Measurements from ENCODE around the gene SRRD. TPM values are rescaled to one million over a fixed set of nuclear protein-coding genes. Genes with fewer than 3 reads are reported as not detected.

SRRD gene
- total and polyA plus RNA-seq, 2 of the 13 experiments (the other 11 are each of a cell fraction or from before 2014, with no cell fraction given), result 22.8 to 36.6 TPM

DNA sequence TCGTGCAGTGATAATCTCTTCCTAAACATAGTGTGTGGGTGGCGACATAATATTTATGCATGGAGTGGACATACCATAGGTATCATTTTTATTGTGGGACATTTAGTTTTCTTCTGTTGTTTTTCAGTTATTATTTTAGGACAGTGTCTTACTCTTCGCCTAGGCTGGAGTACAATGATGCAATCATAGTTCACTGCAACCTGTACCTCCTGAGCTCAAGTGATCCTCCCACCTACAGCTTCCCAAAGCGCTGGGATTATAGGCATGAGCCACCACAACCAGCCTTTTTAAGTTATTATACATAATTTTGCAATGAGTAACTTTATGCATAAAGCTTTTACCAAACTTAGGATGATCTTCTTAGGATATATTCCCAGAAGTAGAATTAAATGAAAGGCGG lies 2.7 kb downstream of the SRRD start:
- TF ChIP-seq, protein P1, sequence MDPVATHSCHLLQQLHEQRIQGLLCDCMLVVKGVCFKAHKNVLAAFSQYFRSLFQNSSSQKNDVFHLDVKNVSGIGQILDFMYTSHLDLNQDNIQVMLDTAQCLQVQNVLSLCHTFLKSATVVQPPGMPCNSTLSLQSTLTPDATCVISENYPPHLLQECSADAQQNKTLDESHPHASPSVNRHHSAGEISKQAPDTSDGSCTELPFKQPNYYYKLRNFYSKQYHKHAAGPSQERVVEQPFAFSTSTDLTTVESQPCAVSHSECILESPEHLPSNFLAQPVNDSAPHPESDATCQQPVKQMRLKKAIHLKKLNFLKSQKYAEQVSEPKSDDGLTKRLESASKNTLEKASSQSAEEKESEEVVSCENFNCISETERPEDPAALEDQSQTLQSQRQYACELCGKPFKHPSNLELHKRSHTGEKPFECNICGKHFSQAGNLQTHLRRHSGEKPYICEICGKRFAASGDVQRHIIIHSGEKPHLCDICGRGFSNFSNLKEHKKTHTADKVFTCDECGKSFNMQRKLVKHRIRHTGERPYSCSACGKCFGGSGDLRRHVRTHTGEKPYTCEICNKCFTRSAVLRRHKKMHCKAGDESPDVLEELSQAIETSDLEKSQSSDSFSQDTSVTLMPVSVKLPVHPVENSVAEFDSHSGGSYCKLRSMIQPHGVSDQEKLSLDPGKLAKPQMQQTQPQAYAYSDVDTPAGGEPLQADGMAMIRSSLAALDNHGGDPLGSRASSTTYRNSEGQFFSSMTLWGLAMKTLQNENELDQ (CRISPR knock-in tag; IDR thresholded peaks at IDR 0.05; ENCODE audit: borderline replicate concordance), result no peak
- peak; percentile 44 for TF ChIP-seq CEBPB (IDR thresholded peaks at IDR 0.05; ENCODE audit: borderline replicate concordance, low read depth, low read length)
- no TSS peak for BruUV-seq (replicated peaks)
- no peak for FAIRE-seq
- DNase-seq (ENCODE audit: low spot score), result no peak
- Histone ChIP-seq H3K4me1 (ENCODE audit: insufficient read depth, low read length) (peaks cover 65% of the 10 kb centered on the region), H3K79me2 (ENCODE audit: insufficient read depth, low read length) (peaks cover 39% of the 10 kb centered on the region), H2AFZ (ENCODE audit: low read length) (no peak overlapping the region), H3K9ac (ENCODE audit: insufficient read depth, low read depth, low read length) (no peak overlapping the region), H3K4me3 (replicated peaks in 1 of 3; ENCODE audit: insufficient read depth in 1 of 3, low read depth in 2 of 3, low read length in 3 of 3) (no peak overlapping the region), H3K27me3 (ENCODE audit: control insufficient read depth in 1 of 2, insufficient read depth in 2 of 2, low read length in 2 of 2) (no peaks in the 10 kb centered on the region; a peak in 1 of 5 replicates), H3K27ac (ENCODE audit: extremely low read length, insufficient read depth, low read length) (no peak overlapping the region), H3K4me2 (ENCODE audit: low read depth, low read length) (no peak overlapping the region), H3K9me3 (ENCODE audit: low read length) (no peaks in the 10 kb centered on the region), H4K20me1 (ENCODE audit: insufficient read depth, low read length) (no peaks in the 10 kb centered on the region), H3K36me3 (replicated peaks in 1 of 2; ENCODE audit: control insufficient read depth in 1 of 2, insufficient read depth in 2 of 2, low read length in 2 of 2) (peaks cover 7 to 30% of the 10 kb centered on the region in 2 experiments)
- POLR2A ChIA-PET, result no interaction called here
- intact Hi-C loops (cut with micrococcal nuclease; ENCODE audit: unreplicated experiment), result no loop called here
- no peak for ATAC-seq
- 99% methylated on average over 5 of the region's 5 CpGs for WGBS (ENCODE audit: low lambda C conversion rate)
- in situ Hi-C loops (cut with HindIII; ENCODE audit: extremely low pct_ligation_motif_present, low pct_unique_long_range_greater_than_20kb), result no loop called here
- CTCF ChIA-PET (ENCODE audit: low intra/inter-chr PET ratio, low total read pairs), result no interaction called here

DNA sequence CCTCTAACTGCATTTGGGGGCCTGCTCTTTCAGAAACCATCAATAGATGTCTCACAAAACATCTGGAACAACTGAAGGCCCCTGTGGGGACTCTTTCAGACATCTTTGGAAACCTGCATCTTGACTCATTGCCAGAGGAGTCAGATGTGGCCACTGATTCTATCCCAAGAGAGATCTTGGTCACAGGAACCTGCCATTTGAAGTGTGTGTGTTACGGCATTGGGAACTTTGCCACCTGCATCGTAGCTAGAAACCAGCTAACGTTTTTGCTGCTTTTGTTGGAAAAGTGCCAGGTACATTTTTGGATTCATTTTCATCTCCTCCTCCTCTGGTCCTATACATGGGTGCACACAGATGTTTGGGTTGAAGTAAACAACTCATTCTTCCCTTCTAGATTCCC lies 4.3 kb downstream of the SRRD start:
- H3K4me2 ChIP-seq (ENCODE audit: low read depth, low read length), result no peak overlapping the region
- peaks cover 13 to 45% of the 10 kb centered on the region in 2 experiments for H3K36me3 ChIP-seq (replicated peaks in 1 of 2; ENCODE audit: control insufficient read depth in 1 of 2, insufficient read depth in 2 of 2, low read length in 2 of 2)
- peaks cover 49% of the 10 kb centered on the region for H3K4me1 ChIP-seq (ENCODE audit: insufficient read depth, low read length)
- DNase-seq (ENCODE audit: low spot score) (no peak), ATAC-seq (no peak), FAIRE-seq (no peak)
- 93% methylated on average over 3 of the region's 3 CpGs for WGBS (ENCODE audit: low lambda C conversion rate)
- H3K4me3 ChIP-seq (replicated peaks in 1 of 3; ENCODE audit: insufficient read depth in 1 of 3, low read depth in 2 of 3, low read length in 3 of 3), result no peak overlapping the region
- POLR2A ChIA-PET, result no interaction called here
- H3K79me2 ChIP-seq (ENCODE audit: insufficient read depth, low read length), result peaks cover 23% of the 10 kb centered on the region
- no peaks in the 10 kb centered on the region; a peak in 1 of 5 replicates for H3K27me3 ChIP-seq (ENCODE audit: control insufficient read depth in 1 of 2, insufficient read depth in 2 of 2, low read length in 2 of 2)
- in situ Hi-C loops (cut with HindIII; ENCODE audit: extremely low pct_ligation_motif_present, low pct_unique_long_range_greater_than_20kb), result no loop called here
- intact Hi-C loops (cut with micrococcal nuclease; ENCODE audit: unreplicated experiment), result no loop called here
- CTCF ChIA-PET (ENCODE audit: low intra/inter-chr PET ratio, low total read pairs), result no interaction called here
- no peaks in the 10 kb centered on the region for H3K9me3 ChIP-seq (ENCODE audit: low read length)
- H4K20me1 ChIP-seq (ENCODE audit: insufficient read depth, low read length), result no peaks in the 10 kb centered on the region
- H2AFZ ChIP-seq (ENCODE audit: low read length), result no peak overlapping the region
- BruUV-seq (replicated peaks), result no TSS peak
- H3K27ac ChIP-seq (ENCODE audit: extremely low read length, insufficient read depth, low read length), result no peak overlapping the region
- no peak overlapping the region for H3K9ac ChIP-seq (ENCODE audit: insufficient read depth, low read depth, low read length)
- TF ChIP-seq CBX5 (CRISPR knock-in tag; IDR thresholded peaks at IDR 0.05; ENCODE audit: borderline replicate concordance) (no peak), ZNF296 (CRISPR knock-in tag; conservative IDR thresholded peaks at IDR 0.05) (no peak), YEATS2 (CRISPR knock-in tag; IDR thresholded peaks at IDR 0.05; ENCODE audit: borderline replicate concordance) (no peak), SETDB1 (CRISPR knock-in tag; IDR thresholded peaks at IDR 0.05; ENCODE audit: borderline replicate concordance) (no peak)
- TF ChIP-seq, protein P2, sequence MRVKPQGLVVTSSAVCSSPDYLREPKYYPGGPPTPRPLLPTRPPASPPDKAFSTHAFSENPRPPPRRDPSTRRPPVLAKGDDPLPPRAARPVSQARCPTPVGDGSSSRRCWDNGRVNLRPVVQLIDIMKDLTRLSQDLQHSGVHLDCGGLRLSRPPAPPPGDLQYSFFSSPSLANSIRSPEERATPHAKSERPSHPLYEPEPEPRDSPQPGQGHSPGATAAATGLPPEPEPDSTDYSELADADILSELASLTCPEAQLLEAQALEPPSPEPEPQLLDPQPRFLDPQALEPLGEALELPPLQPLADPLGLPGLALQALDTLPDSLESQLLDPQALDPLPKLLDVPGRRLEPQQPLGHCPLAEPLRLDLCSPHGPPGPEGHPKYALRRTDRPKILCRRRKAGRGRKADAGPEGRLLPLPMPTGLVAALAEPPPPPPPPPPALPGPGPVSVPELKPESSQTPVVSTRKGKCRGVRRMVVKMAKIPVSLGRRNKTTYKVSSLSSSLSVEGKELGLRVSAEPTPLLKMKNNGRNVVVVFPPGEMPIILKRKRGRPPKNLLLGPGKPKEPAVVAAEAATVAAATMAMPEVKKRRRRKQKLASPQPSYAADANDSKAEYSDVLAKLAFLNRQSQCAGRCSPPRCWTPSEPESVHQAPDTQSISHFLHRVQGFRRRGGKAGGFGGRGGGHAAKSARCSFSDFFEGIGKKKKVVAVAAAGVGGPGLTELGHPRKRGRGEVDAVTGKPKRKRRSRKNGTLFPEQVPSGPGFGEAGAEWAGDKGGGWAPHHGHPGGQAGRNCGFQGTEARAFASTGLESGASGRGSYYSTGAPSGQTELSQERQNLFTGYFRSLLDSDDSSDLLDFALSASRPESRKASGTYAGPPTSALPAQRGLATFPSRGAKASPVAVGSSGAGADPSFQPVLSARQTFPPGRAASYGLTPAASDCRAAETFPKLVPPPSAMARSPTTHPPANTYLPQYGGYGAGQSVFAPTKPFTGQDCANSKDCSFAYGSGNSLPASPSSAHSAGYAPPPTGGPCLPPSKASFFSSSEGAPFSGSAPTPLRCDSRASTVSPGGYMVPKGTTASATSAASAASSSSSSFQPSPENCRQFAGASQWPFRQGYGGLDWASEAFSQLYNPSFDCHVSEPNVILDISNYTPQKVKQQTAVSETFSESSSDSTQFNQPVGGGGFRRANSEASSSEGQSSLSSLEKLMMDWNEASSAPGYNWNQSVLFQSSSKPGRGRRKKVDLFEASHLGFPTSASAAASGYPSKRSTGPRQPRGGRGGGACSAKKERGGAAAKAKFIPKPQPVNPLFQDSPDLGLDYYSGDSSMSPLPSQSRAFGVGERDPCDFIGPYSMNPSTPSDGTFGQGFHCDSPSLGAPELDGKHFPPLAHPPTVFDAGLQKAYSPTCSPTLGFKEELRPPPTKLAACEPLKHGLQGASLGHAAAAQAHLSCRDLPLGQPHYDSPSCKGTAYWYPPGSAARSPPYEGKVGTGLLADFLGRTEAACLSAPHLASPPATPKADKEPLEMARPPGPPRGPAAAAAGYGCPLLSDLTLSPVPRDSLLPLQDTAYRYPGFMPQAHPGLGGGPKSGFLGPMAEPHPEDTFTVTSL (CRISPR knock-in tag; IDR thresholded peaks at IDR 0.05; ENCODE audit: borderline replicate concordance), result no peak
